ENCODE data around the gene METAP1. TPM values are rescaled to one million over a fixed set of nuclear protein-coding genes. Genes with fewer than 3 reads are reported as not detected.

The METAP1 gene
- total and polyA plus RNA-seq, 2 of the 4 experiments (the other 2 are of a cell fraction): 43.7 to 47.9 TPM

- Histone ChIP-seq H4K91ac (ENCODE audit: insufficient read depth, low read depth, low read length) (no peak overlapping the region), H3K36me3 (ENCODE audit: control insufficient read depth, insufficient read depth, low read length) (no peaks in the 10 kb centered on the region), H2AK5ac (ENCODE audit: low read depth, low read length) (no peak overlapping the region), H3K4me1 (ENCODE audit: control insufficient read depth, insufficient read depth, low read length) (peaks cover 2% of the 10 kb centered on the region; the same call in 1 of the 2 replicates), H4K8ac (ENCODE audit: low read depth in 2 of 2, low read length in 2 of 2) (no peak overlapping the region), H3K9me1 (ENCODE audit: insufficient read depth, low read length) (no peaks in the 10 kb centered on the region), H2AK9ac (replicated peaks; ENCODE audit: low read depth, low read length, poor library complexity) (no peak overlapping the region), H2BK20ac (ENCODE audit: low read depth, low read length) (no peak overlapping the region), H3K4me2 (ENCODE audit: low read depth, low read length) (no peak overlapping the region), H3K14ac (replicated peaks; ENCODE audit: low read depth, low read length) (no peak overlapping the region; the same call in 1 of the 2 replicates), H3K23ac (ENCODE audit: low read depth, low read length) (no peak overlapping the region), H3K79me1 (ENCODE audit: low read depth in 1 of 2, low read length in 2 of 2) (no peaks in the 10 kb centered on the region), H2BK120ac (ENCODE audit: low read depth, low read length) (no peak overlapping the region), H3K27ac (ENCODE audit: insufficient read depth, low read length) (no peak overlapping the region), H4K5ac (ENCODE audit: low read depth, low read length) (no peak overlapping the region), H3K9ac (ENCODE audit: low read depth, low read length) (no peak overlapping the region), H3K56ac (ENCODE audit: extremely low read depth, insufficient read depth, low read length) (no peak overlapping the region), H3K9me3 (ENCODE audit: control insufficient read depth, insufficient read depth, low read length) (no peaks in the 10 kb centered on the region), H3K27me3 (ENCODE audit: control insufficient read depth, insufficient read depth, low read length) (no peaks in the 10 kb centered on the region), H4K20me1 (ENCODE audit: insufficient read depth, low read length) (no peaks in the 10 kb centered on the region), H2BK5ac (ENCODE audit: low read depth, low read length, poor library complexity, severe bottlenecking) (no peak overlapping the region), H3K4ac (ENCODE audit: low read depth, low read length) (no peak overlapping the region), H3K18ac (ENCODE audit: low read depth, low read length) (no peak overlapping the region; the same call in 1 of the 2 replicates), H2BK15ac (ENCODE audit: low read depth, low read length) (no peak overlapping the region), H3K4me3 (ENCODE audit: insufficient read depth, low read depth, low read length) (no peak overlapping the region), H2AFZ (replicated peaks; ENCODE audit: low read length, poor library complexity) (no peak overlapping the region)
- no CpG with 5 or more reads among the region's 1 CpG for WGBS, 2 experiments (ENCODE audit: extremely low coverage in 2 of 2, insufficient read length in 1 of 2)
- ChIA-PET CTCF (interaction anchor here (0.6 to 1.0 kb wide), 2 partner anchors 17 to 31 kb away, joined by 3 read pairs; partner anchors contain the start of gene EIF4E), POLR2A (ENCODE audit: unreplicated experiment) (no interaction called here)
- ATAC-seq (ENCODE audit: low read depth) (no peak), DNase-seq (no peak)
- TF ChIP-seq ELK1 (IDR thresholded peaks at IDR 0.05; ENCODE audit: borderline replicate concordance, low read depth, low read length) (no peak), MAFK (IDR thresholded peaks at IDR 0.05; ENCODE audit: low read depth, low read length) (no peak), CEBPB (IDR thresholded peaks at IDR 0.05; ENCODE audit: low read depth, low read length) (no peak), BHLHE40 (IDR thresholded peaks at IDR 0.05; ENCODE audit: low read depth, low read length) (no peak), POLR2A (IDR thresholded peaks at IDR 0.05; ENCODE audit: low read depth, low read length) (no peak), RCOR1 (IDR thresholded peaks at IDR 0.05; ENCODE audit: insufficient replicate concordance, low read length) (no peak), CHD1 (IDR thresholded peaks at IDR 0.05; ENCODE audit: low read depth, low read length) (no peak), MAZ (IDR thresholded peaks at IDR 0.05; ENCODE audit: borderline replicate concordance, low read depth, low read length) (no peak), MXI1 (IDR thresholded peaks at IDR 0.05; ENCODE audit: borderline replicate concordance, low read depth, low read length) (no peak), NFE2L2 (IDR thresholded peaks at IDR 0.05; ENCODE audit: low read depth, low read length) (no peak), RAD21 (IDR thresholded peaks at IDR 0.05; ENCODE audit: low read length) (no peak), RFX5 (IDR thresholded peaks at IDR 0.05; ENCODE audit: low read depth, low read length) (no peak), SMC3 (IDR thresholded peaks at IDR 0.05; ENCODE audit: low read depth, low read length) (no peak), FOS (IDR thresholded peaks at IDR 0.05; ENCODE audit: low read depth, low read length) (no peak)
- TF ChIP-seq, protein P1, sequence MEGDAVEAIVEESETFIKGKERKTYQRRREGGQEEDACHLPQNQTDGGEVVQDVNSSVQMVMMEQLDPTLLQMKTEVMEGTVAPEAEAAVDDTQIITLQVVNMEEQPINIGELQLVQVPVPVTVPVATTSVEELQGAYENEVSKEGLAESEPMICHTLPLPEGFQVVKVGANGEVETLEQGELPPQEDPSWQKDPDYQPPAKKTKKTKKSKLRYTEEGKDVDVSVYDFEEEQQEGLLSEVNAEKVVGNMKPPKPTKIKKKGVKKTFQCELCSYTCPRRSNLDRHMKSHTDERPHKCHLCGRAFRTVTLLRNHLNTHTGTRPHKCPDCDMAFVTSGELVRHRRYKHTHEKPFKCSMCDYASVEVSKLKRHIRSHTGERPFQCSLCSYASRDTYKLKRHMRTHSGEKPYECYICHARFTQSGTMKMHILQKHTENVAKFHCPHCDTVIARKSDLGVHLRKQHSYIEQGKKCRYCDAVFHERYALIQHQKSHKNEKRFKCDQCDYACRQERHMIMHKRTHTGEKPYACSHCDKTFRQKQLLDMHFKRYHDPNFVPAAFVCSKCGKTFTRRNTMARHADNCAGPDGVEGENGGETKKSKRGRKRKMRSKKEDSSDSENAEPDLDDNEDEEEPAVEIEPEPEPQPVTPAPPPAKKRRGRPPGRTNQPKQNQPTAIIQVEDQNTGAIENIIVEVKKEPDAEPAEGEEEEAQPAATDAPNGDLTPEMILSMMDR (conservative IDR thresholded peaks at IDR 0.05; ENCODE audit: low read depth, low read length): no peak
- TF ChIP-seq, protein P2, sequence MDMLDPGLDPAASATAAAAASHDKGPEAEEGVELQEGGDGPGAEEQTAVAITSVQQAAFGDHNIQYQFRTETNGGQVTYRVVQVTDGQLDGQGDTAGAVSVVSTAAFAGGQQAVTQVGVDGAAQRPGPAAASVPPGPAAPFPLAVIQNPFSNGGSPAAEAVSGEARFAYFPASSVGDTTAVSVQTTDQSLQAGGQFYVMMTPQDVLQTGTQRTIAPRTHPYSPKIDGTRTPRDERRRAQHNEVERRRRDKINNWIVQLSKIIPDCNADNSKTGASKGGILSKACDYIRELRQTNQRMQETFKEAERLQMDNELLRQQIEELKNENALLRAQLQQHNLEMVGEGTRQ (IDR thresholded peaks at IDR 0.05; ENCODE audit: low read depth, low read length): no peak
- intact Hi-C loops (cut with micrococcal nuclease): no loop called here
- in situ Hi-C loops (cut with MboI; ENCODE audit: low sequenced_read_pairs): no loop called here
- dilution Hi-C loops (cut with HindIII; ENCODE audit: low sequenced_read_pairs, unreplicated experiment): no loop called here
- no TSS peak for BruUV-seq (replicated peaks)
These were observed 49.2 kb upstream of the METAP1 start for GRCh38 chr4:98946359-98946758.
